ENCODE results near the gene NHERF1.

Gene NHERF1

GRCh38 chr17:74712301-74712700, 36.1 kb upstream of the NHERF1 start:
- no peak for DNase-seq (ENCODE audit: low read depth)
- TF ChIP-seq CTCF (conservative IDR thresholded peaks at IDR 0.05; ENCODE audit: low read depth, low read length): no peak
- no peak overlapping the region for H3K4me3 ChIP-seq (ENCODE audit: low read depth, low read length)

- TF ChIP-seq CTCF (conservative IDR thresholded peaks at IDR 0.05; ENCODE audit: low read depth, low read length): no peak
- no peak within 1 kb of the TSS for H3K4me3 ChIP-seq (ENCODE audit: low read depth, low read length)
- no peak for DNase-seq (ENCODE audit: low read depth)
Observed at GRCh38 chr17:74712756-74713155, 35.7 kb upstream of the NHERF1 start, which contains the start of gene CD300LF. Gene CD300LF (minus strand): TSS chr17:74712923. CDS start chr17:74712866, 57 bp downstream.

GRCh38 chr17:74713171-74713755, 35.2 kb upstream of the NHERF1 start:
- no peak for DNase-seq (ENCODE audit: low read depth)
- H3K4me3 ChIP-seq (ENCODE audit: low read depth, low read length): no peak overlapping the region
- TF ChIP-seq CTCF (conservative IDR thresholded peaks at IDR 0.05; ENCODE audit: low read depth, low read length): no peak

- no peak for TF ChIP-seq CTCF (conservative IDR thresholded peaks at IDR 0.05; ENCODE audit: low read depth, low read length)
- no peak for DNase-seq (ENCODE audit: low read depth)
- H3K4me3 ChIP-seq (ENCODE audit: low read depth, low read length): no peak overlapping the region
Observed at GRCh38 chr17:74715144-74715543, 33.3 kb upstream of the NHERF1 start.

GRCh38 chr17:74720506-74720905, 27.9 kb upstream of the NHERF1 start:
- H3K4me3 ChIP-seq (ENCODE audit: low read depth, low read length): no peak overlapping the region
- TF ChIP-seq CTCF (conservative IDR thresholded peaks at IDR 0.05; ENCODE audit: low read depth, low read length): no peak
- DNase-seq (ENCODE audit: low read depth): no peak

GRCh38 chr17:74722782-74723181, 25.6 kb upstream of the NHERF1 start:
- H3K4me3 ChIP-seq (ENCODE audit: low read depth, low read length): no peak overlapping the region
- no peak for DNase-seq (ENCODE audit: low read depth)
- no peak for TF ChIP-seq CTCF (conservative IDR thresholded peaks at IDR 0.05; ENCODE audit: low read depth, low read length)

- no peak for TF ChIP-seq CTCF (conservative IDR thresholded peaks at IDR 0.05; ENCODE audit: low read depth, low read length)
- DNase-seq (ENCODE audit: low read depth): no peak
- no peak overlapping the region for H3K4me3 ChIP-seq (ENCODE audit: low read depth, low read length)
Observed at GRCh38 chr17:74723891-74724290, 24.5 kb upstream of the NHERF1 start.

All from choroid plexus epithelial cell (primary cell).